GM18951 (cell line): ENCODE results near the gene DNAJA4.

ENCODE experiments used
- POLR2A ChIP-seq: IDR thresholded peaks from 4 replicates; pipeline ENCODE4 v1.6.1; 2011; ENCODE audit warnings: mild to moderate bottlenecking; ENCODE audit not compliant: insufficient read length, insufficient read depth; ENCODE audit errors: extremely low read depth
- in situ Hi-C: fragments of 300-500 bp; cut with MboI; formaldehyde crosslinking; loops from one replicate; pipeline ENCODE4 v1.12.0; 2022; ENCODE audit warnings: low sequenced_read_pairs, mixed read lengths, inconsistent platforms; ENCODE audit not compliant: unreplicated experiment

Gene DNAJA4

DNA sequence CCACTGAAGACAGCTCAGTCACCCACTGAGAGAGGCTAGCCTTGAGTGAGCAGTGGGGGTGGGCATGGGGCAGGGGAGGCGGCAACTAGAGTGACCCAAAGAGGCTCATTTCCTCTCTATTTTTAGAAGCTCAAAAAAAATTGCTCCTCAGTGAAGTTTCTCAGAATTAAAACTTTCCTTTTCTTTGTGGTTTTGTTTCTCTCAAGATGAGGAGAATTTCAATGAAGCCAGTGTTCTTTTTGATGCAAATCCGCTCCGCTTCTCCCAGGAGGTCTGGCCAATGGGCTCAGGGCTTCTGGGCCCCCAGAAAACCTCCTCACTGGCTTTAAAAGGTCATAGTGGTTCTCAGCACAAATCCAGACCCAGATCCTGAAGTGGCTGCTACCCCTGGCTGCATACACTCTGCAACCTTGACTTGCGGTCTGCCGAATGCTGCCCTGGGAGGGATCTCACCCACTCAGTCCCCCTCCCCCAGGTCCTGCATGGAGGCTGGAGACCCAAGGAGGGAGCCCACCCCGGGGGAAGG, 29.8 kb upstream of the DNAJA4 start, which contains the start of gene ACSBG1:
Gene ACSBG1, minus strand, starts transcription at position 51 of the 526 bp plus-strand sequence. CDS start 64 bp downstream, outside the sequence.
- no peak for TF ChIP-seq POLR2A
- in situ Hi-C loops: loop anchor here (10.0 to 25.0 kb wide), 2 partner anchors 120 to 272 kb away; no protein-coding TSS in a partner anchor

DNA sequence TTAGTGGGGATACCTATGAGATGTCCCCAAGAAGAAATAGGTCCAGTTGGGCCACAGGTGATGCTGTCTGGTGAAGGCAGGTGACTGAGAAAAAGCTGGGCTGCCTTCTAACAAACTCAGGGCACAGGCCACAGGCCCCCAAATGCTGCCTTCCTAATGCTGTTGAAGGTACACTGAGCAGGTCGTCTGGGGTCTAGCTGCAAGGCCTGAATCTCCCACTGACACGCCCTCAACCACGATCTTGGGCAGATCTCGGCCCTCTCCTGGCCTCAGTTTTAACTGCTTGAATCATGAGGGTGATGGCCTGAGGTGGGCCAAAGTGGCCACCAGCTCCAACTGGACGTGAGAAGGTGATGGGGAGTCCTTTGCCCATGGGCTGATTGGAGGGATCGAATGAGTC, 27.9 kb upstream of the DNAJA4 start:
- TF ChIP-seq POLR2A: no peak
- in situ Hi-C loops: loop anchor here (10.0 to 25.0 kb wide), 2 partner anchors 122 to 274 kb away; no protein-coding TSS in a partner anchor

DNA sequence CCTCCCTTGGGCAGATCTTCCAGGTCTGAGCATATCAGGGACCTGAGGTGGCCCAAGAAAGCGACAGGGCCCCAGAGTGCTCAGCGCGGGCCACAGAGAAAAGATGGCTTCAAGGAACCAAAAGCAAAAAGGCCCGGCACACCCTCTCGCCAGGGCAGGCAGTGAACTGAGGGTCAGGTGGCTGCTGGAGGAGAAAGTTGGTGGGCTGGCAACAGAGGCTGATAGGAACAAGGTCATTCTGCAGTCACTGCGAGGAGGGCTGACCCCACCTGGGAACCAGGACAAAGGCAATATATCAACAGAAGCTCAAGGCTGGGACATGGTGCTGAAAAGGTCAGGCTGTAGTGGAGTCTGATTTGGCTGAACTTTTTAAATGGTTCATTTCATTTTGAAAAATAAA, 27.2 kb upstream of the DNAJA4 start:
- TF ChIP-seq POLR2A: no peak
- in situ Hi-C loops: loop anchor here (10.0 to 25.0 kb wide), 2 partner anchors 122 to 275 kb away; no protein-coding TSS in a partner anchor

DNA sequence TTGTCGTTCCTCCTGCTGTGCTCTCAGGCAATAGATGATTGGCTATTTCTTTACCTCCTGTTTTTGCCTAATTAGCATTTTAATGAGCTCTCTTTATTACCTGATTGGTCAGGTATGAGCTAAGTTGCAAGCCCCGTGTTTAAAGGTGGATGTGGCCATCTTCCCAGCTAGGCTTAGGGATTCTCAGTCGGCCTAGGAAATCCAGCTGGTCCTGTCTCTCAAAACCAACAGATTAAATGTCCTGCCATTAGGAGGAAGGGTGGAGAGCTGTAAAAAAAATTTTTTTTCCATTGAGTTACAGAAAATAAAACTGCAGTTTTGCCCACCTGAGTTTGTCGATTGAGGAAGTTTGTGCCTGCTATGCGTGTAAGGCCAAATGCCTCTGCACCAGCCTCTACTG, 24.6 kb upstream of the DNAJA4 start:
- TF ChIP-seq POLR2A: no peak
- in situ Hi-C loops: loop anchor here (10.0 to 25.0 kb wide), 3 partner anchors 125 to 445 kb away; no protein-coding TSS in a partner anchor

DNA sequence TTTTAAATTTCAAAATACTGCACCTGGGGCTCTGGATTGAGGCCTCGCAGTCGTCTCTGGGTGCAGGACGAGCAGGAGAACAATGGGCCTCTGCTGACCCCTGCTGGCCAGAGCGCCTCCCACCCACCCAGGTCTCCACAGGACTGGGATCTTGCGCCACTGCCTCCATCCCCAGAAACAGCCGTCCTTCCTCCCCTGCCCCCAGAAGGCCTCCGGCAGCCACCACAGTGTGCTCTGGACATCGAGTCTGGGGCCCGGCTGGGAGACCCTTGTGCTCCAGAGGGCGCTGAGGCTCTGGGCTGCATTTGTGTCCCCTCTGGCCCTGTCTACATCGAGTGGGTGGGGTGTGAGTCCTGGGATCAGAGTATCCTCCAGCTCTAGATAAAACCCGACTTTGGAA, 23.3 kb upstream of the DNAJA4 start:
- in situ Hi-C loops: loop anchor here (10.0 to 25.0 kb wide), 2 partner anchors 279 to 446 kb away; no protein-coding TSS in a partner anchor
- no peak for TF ChIP-seq POLR2A

DNA sequence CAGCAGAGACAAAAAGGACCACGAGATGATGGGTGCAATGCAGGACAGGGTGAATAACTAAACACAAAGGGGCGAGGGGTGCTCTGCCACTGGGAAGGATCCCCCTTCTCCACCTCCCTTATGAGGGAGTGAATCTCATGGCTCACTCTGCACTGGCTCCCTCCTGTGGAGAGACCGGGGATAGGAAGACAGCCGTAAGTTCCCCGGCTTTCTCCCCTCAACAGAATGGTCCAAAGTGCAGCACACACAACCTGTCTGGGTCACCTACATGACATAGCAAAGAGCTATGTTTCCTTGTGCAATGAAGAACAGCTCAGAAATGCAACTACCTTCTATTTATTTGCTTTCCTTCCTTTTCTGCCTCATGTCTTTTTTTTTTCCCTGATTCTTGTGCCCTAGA, 22.2 kb upstream of the DNAJA4 start:
- in situ Hi-C loops: loop anchor here (10.0 to 25.0 kb wide), 2 partner anchors 280 to 447 kb away; no protein-coding TSS in a partner anchor
- TF ChIP-seq POLR2A: no peak

DNA sequence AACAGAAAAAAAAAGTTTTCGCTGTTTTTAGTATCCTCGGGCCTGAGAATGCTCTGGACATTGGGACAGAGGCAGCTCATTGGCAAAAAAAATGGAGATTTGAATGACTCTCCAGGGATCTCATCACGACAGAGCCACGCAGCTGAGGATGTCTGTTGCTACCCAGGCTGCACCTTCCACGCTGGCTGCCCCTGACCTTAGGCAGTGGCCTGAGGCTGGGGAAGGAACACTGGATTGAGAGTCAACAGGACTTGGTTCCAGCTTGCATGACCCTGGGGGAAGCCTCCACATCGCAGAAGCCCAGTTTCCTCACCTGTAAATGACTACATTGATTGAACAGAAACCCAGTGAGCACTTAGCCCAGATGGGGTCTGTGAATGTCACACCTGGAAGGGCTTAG, 21.3 kb upstream of the DNAJA4 start:
- in situ Hi-C loops: loop anchor here (10.0 to 25.0 kb wide), 2 partner anchors 281 to 448 kb away; no protein-coding TSS in a partner anchor
- no peak for TF ChIP-seq POLR2A

DNA sequence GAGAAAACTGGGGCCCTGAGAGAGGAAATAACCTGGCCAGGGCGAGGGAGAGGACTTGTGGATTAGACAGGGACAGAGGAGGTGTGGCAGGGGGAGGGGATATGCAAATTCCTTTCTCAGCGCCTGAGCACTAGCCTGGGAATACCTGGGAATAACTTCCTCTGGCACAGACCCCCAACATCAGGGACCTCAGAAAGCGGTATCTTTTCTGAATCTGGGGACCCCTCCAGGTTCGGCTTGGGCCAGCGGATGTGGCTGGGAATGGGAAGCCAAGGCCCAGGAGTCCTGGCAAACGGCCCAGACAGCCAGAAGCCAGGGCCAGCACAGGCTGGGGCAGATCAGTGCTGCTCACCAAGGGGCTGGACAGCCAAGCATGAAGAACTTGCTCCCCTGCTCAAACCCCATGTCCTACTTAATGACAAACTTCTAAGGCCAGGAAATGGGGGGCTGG, 20.8 kb upstream of the DNAJA4 start:
- TF ChIP-seq POLR2A: no peak

DNA sequence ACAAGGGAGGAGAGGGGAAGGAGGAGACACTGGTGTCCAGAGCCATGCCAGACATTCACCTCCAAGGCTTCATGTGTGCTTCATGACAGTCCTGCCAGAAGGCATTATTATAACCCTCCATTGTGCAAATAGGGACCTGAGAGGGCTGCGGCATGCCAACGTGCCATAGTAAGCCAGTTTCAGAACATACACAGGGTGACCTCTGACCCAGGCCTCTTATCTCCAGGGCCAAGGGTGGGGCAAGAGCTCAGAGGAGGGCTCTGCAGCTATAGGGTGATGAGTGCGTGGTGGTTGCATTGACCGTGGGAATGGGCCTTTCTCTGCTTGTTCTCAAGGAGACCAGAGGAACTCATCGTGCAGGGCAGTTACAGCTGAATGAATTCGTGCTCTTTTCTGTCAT, 20.3 kb upstream of the DNAJA4 start:
- no peak for TF ChIP-seq POLR2A
- in situ Hi-C loops: loop anchor here (10.0 to 25.0 kb wide), 2 partner anchors 282 to 449 kb away; no protein-coding TSS in a partner anchor

More for the DNA sequence above, 20.8 kb upstream of the DNAJA4 start:
- in situ Hi-C loops: loop anchor here (10.0 to 25.0 kb wide), 2 partner anchors 281 to 449 kb away; no protein-coding TSS in a partner anchor

- no peak for TF ChIP-seq POLR2A
- in situ Hi-C loops: loop anchor here (10.0 to 25.0 kb wide), 2 partner anchors 283 to 450 kb away; no protein-coding TSS in a partner anchor
Observed at GRCh38 chr15:78244893-78245292, 19.5 kb upstream of the DNAJA4 start.

DNA sequence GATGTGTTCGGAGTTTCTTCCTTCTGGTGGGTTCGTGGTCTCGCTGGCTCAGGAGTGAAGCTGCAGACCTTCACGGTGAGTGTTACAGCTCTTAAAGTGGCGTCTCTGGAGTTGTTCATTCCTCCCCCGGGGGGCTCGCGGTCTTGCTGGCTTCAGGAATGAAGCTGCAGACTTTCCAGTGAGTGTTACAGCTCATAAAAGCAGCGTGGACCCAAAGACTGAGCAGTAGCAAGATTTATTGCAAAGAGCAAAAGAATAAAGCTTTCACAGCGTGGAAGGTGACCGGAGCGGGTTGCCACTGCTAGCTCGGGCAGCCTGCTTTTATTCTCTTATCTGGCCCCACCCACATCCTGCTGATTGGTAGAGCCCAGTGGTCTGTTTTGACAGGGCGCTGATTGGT, 19.0 kb upstream of the DNAJA4 start:
- in situ Hi-C loops: loop anchor here (10.0 to 25.0 kb wide), 2 partner anchors 283 to 451 kb away; no protein-coding TSS in a partner anchor

DNA sequence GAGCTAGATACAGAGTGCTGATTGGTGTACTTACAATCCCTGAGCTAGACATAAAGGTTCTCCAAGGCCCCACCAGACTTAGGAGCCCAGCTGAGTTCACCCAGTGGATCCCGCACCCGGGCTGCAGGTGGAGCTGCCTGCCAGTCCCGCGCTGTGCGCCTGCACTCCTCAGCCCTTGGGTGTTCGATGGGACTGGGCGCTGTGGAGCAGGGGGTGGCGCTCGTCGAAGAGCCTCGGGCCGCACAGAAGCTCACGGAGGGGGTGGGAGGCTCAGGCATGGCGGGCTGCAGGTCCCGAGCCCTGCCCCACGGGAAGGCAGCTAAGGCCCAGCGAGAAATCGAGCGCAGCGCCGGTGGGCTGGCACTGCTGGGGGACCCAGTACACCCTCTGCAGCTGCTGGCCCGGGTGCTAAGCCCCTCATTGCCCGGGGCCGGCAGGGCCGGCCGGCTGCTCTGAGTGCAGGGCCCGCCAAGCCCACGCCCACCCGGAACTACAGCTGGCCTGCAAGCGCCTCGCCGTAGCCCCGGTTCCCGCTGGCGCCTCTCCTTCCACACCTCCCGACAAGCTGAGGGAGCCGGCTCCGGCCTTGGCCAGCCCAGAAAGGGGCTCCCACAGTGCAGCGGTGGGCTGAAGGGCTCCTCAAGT, 18.3 kb upstream of the DNAJA4 start:
- in situ Hi-C loops: loop anchor here (10.0 to 25.0 kb wide), 2 partner anchors 284 to 451 kb away; no protein-coding TSS in a partner anchor

GRCh38 chr15:78247911-78248310, 16.5 kb upstream of the DNAJA4 start:
- in situ Hi-C loops: loop anchor here (10.0 to 25.0 kb wide), 2 partner anchors 286 to 453 kb away; no protein-coding TSS in a partner anchor

More at GRCh38 chr15:78247911-78248310, 16.5 kb upstream of the DNAJA4 start:
- TF ChIP-seq POLR2A: no peak
